OCI-M2 (cell line): Measurements from ENCODE around the gene HEPHL1.
A peak's percentile ranks its signal among the peaks of the same experiment; 100 is the strongest.
"Not testable (repeated sequence)": the region's sequence is repeated elsewhere in the genome, so short reads cannot be mapped to it uniquely, and the experiment has no call there.

Experiments
- DNase-seq: peaks from one replicate; lab custom pipeline; 2025; ENCODE audit not compliant: unreplicated experiment; lab: John Stamatoyannopoulos, UW

HEPHL1 gene

GRCh38 chr11:94020777-94021481 lies at the start of gene HEPHL1:
TSS of gene HEPHL1 (plus strand) at chr11:94021354. CDS start at chr11:94021369, 15 bp downstream.
- no peak for DNase-seq

GRCh38 chr11:93972790-93973189 lies 48.4 kb upstream of the HEPHL1 start:
- no peak for DNase-seq

GRCh38 chr11:93973322-93974051 lies 47.7 kb upstream of the HEPHL1 start:
- not testable (repeated sequence) for DNase-seq

GRCh38 chr11:93974759-93975158 lies 46.4 kb upstream of the HEPHL1 start:
- DNase-seq = no peak

GRCh38 chr11:93976577-93977254 lies 44.4 kb upstream of the HEPHL1 start:
- not testable (repeated sequence) for DNase-seq

- DNase-seq = no peak
Observed at GRCh38 chr11:93983542-93984195, 37.5 kb upstream of the HEPHL1 start.

GRCh38 chr11:93984196-93984567 lies 37.0 kb upstream of the HEPHL1 start:
- no peak for DNase-seq

GRCh38 chr11:93984936-93985335 lies 36.2 kb upstream of the HEPHL1 start:
- no peak for DNase-seq

- DNase-seq = no peak
Observed at GRCh38 chr11:93986716-93987115, 34.4 kb upstream of the HEPHL1 start.

GRCh38 chr11:93988455-93988854 lies 32.7 kb upstream of the HEPHL1 start:
- no peak for DNase-seq

GRCh38 chr11:93988912-93989311 lies 32.2 kb upstream of the HEPHL1 start:
- peak; percentile 82 for DNase-seq

- no peak for DNase-seq
Observed at GRCh38 chr11:93993747-93994146, 27.4 kb upstream of the HEPHL1 start.

GRCh38 chr11:93997741-93998140 lies 23.4 kb upstream of the HEPHL1 start:
- no peak for DNase-seq

GRCh38 chr11:94000659-94001058 lies 20.5 kb upstream of the HEPHL1 start:
- DNase-seq = no peak

- no peak for DNase-seq
Observed at GRCh38 chr11:94002226-94002625, 18.9 kb upstream of the HEPHL1 start.

- no peak for DNase-seq
Observed at GRCh38 chr11:94007426-94007825, 13.7 kb upstream of the HEPHL1 start.

GRCh38 chr11:94007906-94008305 lies 13.2 kb upstream of the HEPHL1 start:
- DNase-seq = no peak

- no peak for DNase-seq
Observed at GRCh38 chr11:94010136-94010535, 11.0 kb upstream of the HEPHL1 start.

- no peak for DNase-seq
Observed at GRCh38 chr11:94011478-94011877, 9.7 kb upstream of the HEPHL1 start.

GRCh38 chr11:94017446-94017845 lies 3.7 kb upstream of the HEPHL1 start:
- no peak for DNase-seq

- no peak for DNase-seq
Observed at GRCh38 chr11:94018721-94019120, 2.4 kb upstream of the HEPHL1 start.
